B cell (primary cell): ENCODE results near the gene DGKB. TPM values are rescaled to one million over a fixed set of nuclear protein-coding genes. Genes with fewer than 3 reads are reported as not detected.

Source experiments
- ATAC-seq: fragments of 200-7000 bp; cut with Tn5 transposase; one replicate; pipeline ENCODE4 v1.10.0; 2021; ENCODE audit warnings: low read depth, mild to moderate bottlenecking, moderate number of reproducible peaks, moderate library complexity
- CTCF ChIA-PET: fragments of 350-600 bp; sonication (Branson Sonifier 250); formaldehyde crosslinking; loops from one replicate; lab custom pipeline; 2021; ENCODE audit warnings: antibody characterized with exemption, inconsistent platforms; lab: Charles Lee
- POLR2A ChIA-PET: fragments of 350-600 bp; sonication (Branson Sonifier 250); formaldehyde crosslinking; loops from one replicate; lab custom pipeline; 2021; ENCODE audit warnings: antibody characterized with exemption; lab: Charles Lee
- DNase-seq: peaks from one replicate; pipeline ENCODE4 v3.0.0; 2013
- H2AFZ ChIP-seq: 2 replicates; pipeline ENCODE4 v1.6.1; 2012; ENCODE audit warnings: mild to moderate bottlenecking, low read depth, low read length; ENCODE audit not compliant: insufficient read depth, poor library complexity, severe bottlenecking
- H3K27ac ChIP-seq, 2 donors: 1 replicate in 1 of 2; 2 replicates in 1 of 2; pipeline ENCODE4 v1.5.1; 2012 to 2013; ENCODE audit warnings: low read length in 2 of 2, mild to moderate bottlenecking in 2 of 2, moderate library complexity in 1 of 2
- H3K27me3 ChIP-seq, 4 experiments: fragments of 200-600 bp in 1 of 4; sonication (generic) in 1 of 4; replicated peaks in 1 of 4; 1 replicate in 2 of 4; 2 replicates in 2 of 4; pipeline versions ENCODE4 v1.6.1 to v1.7.0; 2013 to 2016; ENCODE audit warnings: low read length in 3 of 4, mild to moderate bottlenecking in 2 of 4, mixed read lengths in 1 of 4, moderate library complexity in 1 of 4; ENCODE audit not compliant: insufficient read depth in 4 of 4, control insufficient read depth in 3 of 4; ENCODE audit errors: control extremely low read depth in 1 of 4
- H3K36me3 ChIP-seq, 2 experiments: replicated peaks in 1 of 2; 1 replicate in 1 of 2; 2 replicates in 1 of 2; pipeline versions ENCODE4 v1.6.1 to v1.7.1; 2013; ENCODE audit warnings: low read length in 1 of 2; ENCODE audit not compliant: insufficient read depth in 2 of 2, control insufficient read depth in 1 of 2; ENCODE audit errors: control extremely low read depth in 1 of 2, extremely low read depth in 1 of 2
- H3K4me1 ChIP-seq, 2 donors: fragments of 200-600 bp in 1 of 2; sonication (generic) in 1 of 2; 1 replicate in 1 of 2; 2 replicates in 1 of 2; pipeline versions ENCODE4 v1.5.1 to v1.6.1; 2013 to 2017; ENCODE audit warnings: low read length in 2 of 2; ENCODE audit not compliant: control insufficient read depth in 2 of 2, insufficient read depth in 2 of 2
- H3K4me2 ChIP-seq: replicated peaks from 2 replicates; pipeline ENCODE3; 2012; ENCODE audit warnings: mild to moderate bottlenecking, low read depth, low read length; ENCODE audit not compliant: poor library complexity, severe bottlenecking
- H3K4me3 ChIP-seq, 5 experiments: fragments of 200-600 bp in 1 of 5; sonication (generic) in 1 of 5; 1 replicate in 3 of 5; 2 replicates in 2 of 5; pipeline versions ENCODE4 v1.5.1 to v1.7.0; 2011 to 2016; ENCODE audit warnings: low read length in 4 of 5, mild to moderate bottlenecking in 4 of 5, low read depth in 2 of 5, control low read depth in 1 of 5, moderate library complexity in 1 of 5; ENCODE audit not compliant: insufficient read depth in 1 of 5; ENCODE audit errors: control extremely low read depth in 1 of 5, extremely low read depth in 1 of 5
- H3K79me2 ChIP-seq: fragments of 200-600 bp; sonication (generic); one replicate; pipeline ENCODE4 v1.6.0; 2016; ENCODE audit warnings: low read length; ENCODE audit not compliant: control insufficient read depth, insufficient read depth
- H3K9ac ChIP-seq: fragments of 200-600 bp; sonication (generic); 2 replicates; pipeline ENCODE4 v1.6.1; 2017; ENCODE audit warnings: mild to moderate bottlenecking, low read length, moderate library complexity
- H3K9me3 ChIP-seq, 3 donors: one replicate each; pipeline versions ENCODE4 v1.6.1 to v1.7.1; 2013; ENCODE audit warnings: low read length in 2 of 3; ENCODE audit not compliant: control insufficient read depth in 2 of 3, insufficient read depth in 1 of 3; ENCODE audit errors: control extremely low read depth in 1 of 3
- H4K20me1 ChIP-seq: 2 replicates; pipeline ENCODE4 v1.6.0; 2012; ENCODE audit warnings: mild to moderate bottlenecking, low read length; ENCODE audit not compliant: insufficient read depth, control insufficient read depth, poor library complexity, severe bottlenecking
- H3K27ac Mint-ChIP-seq: one replicate; pipeline ENCODE4 v1.8.0; 2021; ENCODE audit warnings: mixed read lengths
- H3K27me3 Mint-ChIP-seq: one replicate; pipeline ENCODE4 v1.8.0; 2021; ENCODE audit warnings: mixed read lengths
- H3K4me1 Mint-ChIP-seq: one replicate; pipeline ENCODE4 v1.8.0; 2021; ENCODE audit warnings: mixed read lengths
- H3K4me3 Mint-ChIP-seq: one replicate; pipeline ENCODE4 v1.8.0; 2021; ENCODE audit warnings: mixed read lengths
- H3K9me3 Mint-ChIP-seq: one replicate; pipeline ENCODE4 v1.8.0; 2022; ENCODE audit warnings: mixed read lengths; ENCODE audit not compliant: insufficient read depth
- EZH2 ChIP-seq: IDR thresholded peaks from 2 replicates; pipeline ENCODE4 v1.6.1; 2012; ENCODE audit warnings: borderline replicate concordance, low read depth, mild to moderate bottlenecking, moderate library complexity, low read length; ENCODE audit not compliant: insufficient read depth, poor library complexity, severe bottlenecking
- WGBS: methylation state at CpG from one replicate; pipeline ENCODE4 v1.1.5; 2013; ENCODE audit warnings: missing lambda C conversion rate; ENCODE audit not compliant: insufficient coverage; 5-methylcytosine and 5-hydroxymethylcytosine counted together
- intact Hi-C: fragments of 100-400 bp; cut with micrococcal nuclease; formaldehyde crosslinking; loops from one replicate; pipeline ENCODE4 v1.10.0; 2022
- polyA plus RNA-seq: library from polyadenylated mRNA; depleted of rRNA; stranded (reverse); fragments of >200 nt; gene quantifications from 2 replicates; pipeline ENCODE4 v1.2.3, GENCODE V29; 2012
- total RNA-seq, 2 donors: library from RNA; stranded (reverse); fragments of 120-200 nt in 1 of 2; gene quantifications; 1 replicate in 1 of 2; 2 replicates in 1 of 2; pipeline versions ENCODE4 v1.2.3 to v1.2.4, GENCODE V29; 2013 to 2022
- TF ChIP-seq, protein P1 (sequence below): fragments of 200-600 bp; IDR thresholded peaks from one replicate; pipeline ENCODE4 v1.8.0; 2022; ENCODE audit warnings: antibody characterized with exemption, mild to moderate bottlenecking

Gene DGKB
- total and polyA plus RNA-seq, 2 donors (not counting 1 experiment from before 2014, with no cell fraction given) = not detected

- no peaks in the 10 kb centered on the region for H3K4me1 ChIP-seq
- H3K27me3 ChIP-seq = no peaks in the 10 kb centered on the region
- H3K4me2 ChIP-seq = no peak overlapping the region
- H3K36me3 ChIP-seq = no peaks in the 10 kb centered on the region
- DNase-seq (no peak), ATAC-seq (no peak)
- H3K79me2 ChIP-seq = no peaks in the 10 kb centered on the region
- no peak overlapping the region for H3K4me3 ChIP-seq
- Mint-ChIP-seq H3K27ac (no peak overlapping the region), H3K27me3 (no peaks in the 10 kb centered on the region), H3K4me1 (no peaks in the 10 kb centered on the region), H3K9me3 (no peaks in the 10 kb centered on the region), H3K4me3 (no peak overlapping the region)
- POLR2A ChIA-PET = no interaction called here
- CTCF ChIA-PET = no interaction called here
- H2AFZ ChIP-seq = no peak overlapping the region
- no peak overlapping the region for H3K9ac ChIP-seq
- no peak overlapping the region for H3K27ac ChIP-seq
- TF ChIP-seq, protein P1, sequence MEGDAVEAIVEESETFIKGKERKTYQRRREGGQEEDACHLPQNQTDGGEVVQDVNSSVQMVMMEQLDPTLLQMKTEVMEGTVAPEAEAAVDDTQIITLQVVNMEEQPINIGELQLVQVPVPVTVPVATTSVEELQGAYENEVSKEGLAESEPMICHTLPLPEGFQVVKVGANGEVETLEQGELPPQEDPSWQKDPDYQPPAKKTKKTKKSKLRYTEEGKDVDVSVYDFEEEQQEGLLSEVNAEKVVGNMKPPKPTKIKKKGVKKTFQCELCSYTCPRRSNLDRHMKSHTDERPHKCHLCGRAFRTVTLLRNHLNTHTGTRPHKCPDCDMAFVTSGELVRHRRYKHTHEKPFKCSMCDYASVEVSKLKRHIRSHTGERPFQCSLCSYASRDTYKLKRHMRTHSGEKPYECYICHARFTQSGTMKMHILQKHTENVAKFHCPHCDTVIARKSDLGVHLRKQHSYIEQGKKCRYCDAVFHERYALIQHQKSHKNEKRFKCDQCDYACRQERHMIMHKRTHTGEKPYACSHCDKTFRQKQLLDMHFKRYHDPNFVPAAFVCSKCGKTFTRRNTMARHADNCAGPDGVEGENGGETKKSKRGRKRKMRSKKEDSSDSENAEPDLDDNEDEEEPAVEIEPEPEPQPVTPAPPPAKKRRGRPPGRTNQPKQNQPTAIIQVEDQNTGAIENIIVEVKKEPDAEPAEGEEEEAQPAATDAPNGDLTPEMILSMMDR = no peak
- no peak for TF ChIP-seq EZH2
- no peaks in the 10 kb centered on the region for H3K9me3 ChIP-seq
- WGBS = no CpG with 5 or more reads among the region's 2 CpGs
- no peaks in the 10 kb centered on the region for H4K20me1 ChIP-seq
- intact Hi-C loops = no loop called here
Measured at GRCh38 chr7:14376711-14377110, 525.8 kb downstream of the DGKB start.

GRCh38 chr7:14375998-14376397 is 526.6 kb downstream of the DGKB start:
- no peak overlapping the region for H3K4me3 Mint-ChIP-seq
- Histone ChIP-seq H3K79me2 (no peaks in the 10 kb centered on the region), H3K9ac (no peak overlapping the region), H3K4me3 (no peak overlapping the region), H3K36me3 (no peaks in the 10 kb centered on the region), H2AFZ (no peak overlapping the region), H4K20me1 (no peaks in the 10 kb centered on the region), H3K4me2 (no peak overlapping the region), H3K27ac (no peak overlapping the region), H3K9me3 (no peaks in the 10 kb centered on the region), H3K27me3 (no peaks in the 10 kb centered on the region), H3K4me1 (no peaks in the 10 kb centered on the region)
- 100% methylated on average over 1 of the region's 2 CpGs for WGBS
- ATAC-seq (no peak), DNase-seq (no peak)
- H3K4me1 Mint-ChIP-seq = no peaks in the 10 kb centered on the region
- intact Hi-C loops = no loop called here
- H3K27ac Mint-ChIP-seq = no peak overlapping the region
- POLR2A ChIA-PET = no interaction called here
- CTCF ChIA-PET = no interaction called here
- H3K9me3 Mint-ChIP-seq = no peaks in the 10 kb centered on the region
- no peak for TF ChIP-seq EZH2
- TF ChIP-seq, protein P1 = no peak
- no peaks in the 10 kb centered on the region for H3K27me3 Mint-ChIP-seq
